H1 (cell line): ENCODE data around the gene EHD4. TPM values are rescaled to one million over a fixed set of nuclear protein-coding genes. Genes with fewer than 3 reads are reported as not detected.

ENCODE experiments used
- CTCF ChIA-PET: fragments of 300-600 bp; sonication (Branson Sonifier 250); formaldehyde crosslinking; loops from one replicate; lab custom pipeline; 2021; ENCODE audit not compliant: partially characterized antibody; lab: Charles Lee
- POLR2A ChIA-PET: fragments of 300-600 bp; sonication (Branson Sonifier 250); formaldehyde crosslinking; loops from one replicate; lab custom pipeline; 2021; ENCODE audit warnings: inconsistent platforms; ENCODE audit not compliant: partially characterized antibody; lab: Charles Lee
- DNase-seq, 2 experiments: peaks; one replicate each; pipeline versions ENCODE4 v3.0.0 to v3.0.0-alpha.2; 2010 to 2022; ENCODE audit warnings: low spot score in 2 of 2, low read depth in 1 of 2, mixed read lengths in 1 of 2
- FAIRE-seq: peaks from 2 replicates; lab custom pipeline; 2011; peaks lifted over from hg19 to GRCh38; lab: Jason Lieb, UNC
- H2AFZ ChIP-seq: 2 replicates; pipeline ENCODE4 v1.8.1; 2012; ENCODE audit warnings: low read length, inconsistent platforms
- H2AK5ac ChIP-seq: 2 replicates; pipeline ENCODE4 v1.6.1; 2013; ENCODE audit warnings: low read depth, low read length
- H2BK120ac ChIP-seq: replicated peaks from 2 replicates; pipeline ENCODE3; 2013; ENCODE audit warnings: low read depth, low read length, inconsistent platforms
- H2BK12ac ChIP-seq: 2 replicates; pipeline ENCODE4 v1.6.1; 2013; ENCODE audit warnings: low read depth, low read length
- H2BK15ac ChIP-seq: 2 replicates; pipeline ENCODE4 v1.6.1; 2013; ENCODE audit warnings: low read length
- H2BK20ac ChIP-seq: 2 replicates; pipeline ENCODE4 v1.6.1; 2013; ENCODE audit warnings: low read length
- H2BK5ac ChIP-seq: 2 replicates; pipeline ENCODE4 v1.6.1; 2013; ENCODE audit warnings: low read depth, low read length
- H3K14ac ChIP-seq: 2 replicates; pipeline ENCODE4 v1.6.1; 2013; ENCODE audit warnings: inconsistent platforms; ENCODE audit not compliant: insufficient read length
- H3K18ac ChIP-seq: 2 replicates; pipeline ENCODE4 v1.6.1; 2013; ENCODE audit warnings: low read length; ENCODE audit errors: extremely low read depth
- H3K23ac ChIP-seq: 2 replicates; pipeline ENCODE4 v1.6.1; 2013; ENCODE audit warnings: inconsistent platforms; ENCODE audit not compliant: insufficient read length
- H3K23me2 ChIP-seq: 2 replicates; pipeline ENCODE4 v1.6.1; 2013; ENCODE audit warnings: low read depth, low read length
- H3K27ac ChIP-seq: 2 replicates; pipeline ENCODE4 v1.6.1; 2011; ENCODE audit warnings: low read depth, low read length, inconsistent platforms
- H3K27me3 ChIP-seq, 4 experiments: replicated peaks in 1 of 4; 1 replicate in 1 of 4; 2 replicates in 3 of 4; pipeline versions ENCODE4 v1.6.1 to v1.8.1; 2011 to 2013; ENCODE audit warnings: low read length in 3 of 4, mild to moderate bottlenecking in 3 of 4, inconsistent platforms in 2 of 4, mixed read lengths in 2 of 4, moderate library complexity in 1 of 4; ENCODE audit not compliant: control insufficient read depth in 3 of 4, insufficient read depth in 3 of 4; ENCODE audit errors: extremely low read depth in 1 of 4
- H3K36me3 ChIP-seq, 4 experiments: 2 replicates each; pipeline versions ENCODE4 v1.6.1 to v1.8.1; 2011 to 2013; ENCODE audit warnings: mild to moderate bottlenecking in 4 of 4, low read length in 3 of 4, moderate library complexity in 2 of 4, control low read depth in 1 of 4, inconsistent platforms in 1 of 4; ENCODE audit not compliant: insufficient read depth in 4 of 4, control insufficient read depth in 2 of 4
- H3K4ac ChIP-seq: replicated peaks from 2 replicates; pipeline ENCODE3; 2013; ENCODE audit warnings: low read length, low read depth, mixed read lengths, inconsistent platforms; ENCODE audit not compliant: insufficient read length
- H3K4me1 ChIP-seq, 4 experiments: replicated peaks in 1 of 4; 1 replicate in 1 of 4; 2 replicates in 3 of 4; pipeline versions ENCODE4 v1.6.1 to v1.8.1; 2011 to 2013; ENCODE audit warnings: low read length in 3 of 4, inconsistent platforms in 2 of 4, mixed read lengths in 1 of 4; ENCODE audit not compliant: insufficient read depth in 4 of 4, control insufficient read depth in 3 of 4
- H3K4me2 ChIP-seq, 2 experiments: 2 replicates each; pipeline versions ENCODE4 v1.6.1 to v1.8.1; 2011 to 2013; ENCODE audit warnings: low read depth in 2 of 2, low read length in 2 of 2, control low read depth in 1 of 2, inconsistent platforms in 1 of 2, mild to moderate bottlenecking in 1 of 2; ENCODE audit not compliant: insufficient read depth in 1 of 2
- H3K4me3 ChIP-seq, 4 experiments: fragments of 200-600, 300-600 bp in 1 of 4; sonication (generic), shearing (Covaris generic), sonication (Bioruptor Twin) in 1 of 4; 2 replicates each; pipeline versions ENCODE4 v1.5.1 to v1.8.1; 2011 to 2016; ENCODE audit warnings: low read length in 4 of 4, low read depth in 3 of 4, control low read depth in 2 of 4, inconsistent platforms in 2 of 4, mild to moderate bottlenecking in 2 of 4, mixed read lengths in 1 of 4, moderate library complexity in 1 of 4; ENCODE audit not compliant: insufficient read depth in 2 of 4; ENCODE audit errors: extremely low read depth in 1 of 4
- H3K56ac ChIP-seq: replicated peaks from 2 replicates; pipeline ENCODE3; 2013; ENCODE audit warnings: low read depth, mild to moderate bottlenecking, mixed read lengths, low read length, inconsistent platforms; ENCODE audit not compliant: insufficient read length
- H3K79me1 ChIP-seq: 2 replicates; pipeline ENCODE4 v1.6.1; 2013; ENCODE audit warnings: low read depth, low read length, control low read depth
- H3K79me2 ChIP-seq, 2 experiments: 2 replicates each; pipeline versions ENCODE4 v1.6.1 to v1.8.1; 2012 to 2013; ENCODE audit warnings: low read length in 2 of 2, mild to moderate bottlenecking in 2 of 2, inconsistent platforms in 1 of 2; ENCODE audit not compliant: insufficient read depth in 2 of 2, control insufficient read depth in 1 of 2
- H3K9ac ChIP-seq, 4 experiments: replicated peaks in 1 of 4; 1 replicate in 1 of 4; 2 replicates in 3 of 4; pipeline versions ENCODE4 v1.6.1 to v1.8.1; 2011 to 2013; ENCODE audit warnings: low read depth in 3 of 4, low read length in 3 of 4, control low read depth in 2 of 4, mild to moderate bottlenecking in 2 of 4, moderate library complexity in 2 of 4, inconsistent platforms in 1 of 4; ENCODE audit errors: extremely low read depth in 1 of 4
- H3K9me3 ChIP-seq, 2 experiments: 2 replicates each; pipeline versions ENCODE4 v1.6.1 to v1.8.1; 2012 to 2013; ENCODE audit warnings: mild to moderate bottlenecking in 2 of 2, moderate library complexity in 2 of 2, control low read depth in 1 of 2, inconsistent platforms in 1 of 2, low read depth in 1 of 2, low read length in 1 of 2, mixed read lengths in 1 of 2; ENCODE audit not compliant: insufficient read depth in 2 of 2
- H4K20me1 ChIP-seq, 2 experiments: replicated peaks in 1 of 2; 2 replicates each; pipeline versions ENCODE3 to v1.8.1; 2011 to 2013; ENCODE audit warnings: inconsistent platforms in 2 of 2, low read length in 2 of 2, mild to moderate bottlenecking in 1 of 2; ENCODE audit not compliant: insufficient read depth in 2 of 2, control insufficient read depth in 1 of 2
- H4K5ac ChIP-seq: 2 replicates; pipeline ENCODE4 v1.6.1; 2013; ENCODE audit warnings: low read length, low read depth, mixed read lengths, inconsistent platforms; ENCODE audit not compliant: insufficient read length
- H4K8ac ChIP-seq: 2 replicates; pipeline ENCODE4 v1.8.0; 2013; ENCODE audit warnings: mild to moderate bottlenecking, moderate library complexity, low read length, inconsistent platforms; ENCODE audit not compliant: insufficient read depth; ENCODE audit errors: extremely low read depth
- H4K91ac ChIP-seq: replicated peaks from 2 replicates; pipeline ENCODE3; 2013; ENCODE audit warnings: low read length, mixed read lengths, inconsistent platforms; ENCODE audit not compliant: insufficient read length
- ASH2L ChIP-seq: fragments of 200-600, 300-600 bp; sonication (generic); IDR thresholded peaks from one replicate; pipeline ENCODE4 v1.7.1; 2017; ENCODE audit warnings: low read length
- CEBPB ChIP-seq: IDR thresholded peaks from 2 replicates; pipeline ENCODE4 v1.6.1; 2012; ENCODE audit warnings: low read depth, low read length
- CHD2 ChIP-seq: IDR thresholded peaks from 2 replicates; pipeline ENCODE4 v1.6.1; 2012; ENCODE audit warnings: low read length, improper control_type of control experiment
- CTBP2 ChIP-seq: IDR thresholded peaks from 2 replicates; pipeline ENCODE4 v1.7.0; 2011; ENCODE audit warnings: borderline replicate concordance, mild to moderate bottlenecking, moderate library complexity, mixed read lengths, low read length; ENCODE audit not compliant: insufficient read depth, insufficient read length
- EP300 ChIP-seq, 2 experiments: IDR thresholded peaks; 1 replicate in 1 of 2; 2 replicates in 1 of 2; pipeline ENCODE4 v1.6.1; 2011 to 2012; ENCODE audit warnings: low read depth in 2 of 2, low read length in 2 of 2, mild to moderate bottlenecking in 2 of 2, borderline replicate concordance in 1 of 2, inconsistent platforms in 1 of 2, moderate library complexity in 1 of 2
- KDM1A ChIP-seq: fragments of 200-600, 300-600 bp; sonication (generic); IDR thresholded peaks from 2 replicates; pipeline ENCODE4 v1.7.1; 2016; ENCODE audit warnings: mild to moderate bottlenecking, low read length, borderline replicate concordance
- KDM5A ChIP-seq: fragments of 200-600 bp; IDR thresholded peaks from 2 replicates; pipeline ENCODE4 v1.7.1; 2012; ENCODE audit warnings: mild to moderate bottlenecking, low read length, inconsistent platforms, mixed read lengths
- POLR2A ChIP-seq, 2 experiments: IDR thresholded peaks; 1 replicate in 1 of 2; 2 replicates in 1 of 2; pipeline ENCODE4 v1.6.1; 2011; ENCODE audit warnings: low read depth in 2 of 2, low read length in 2 of 2, mild to moderate bottlenecking in 2 of 2; ENCODE audit errors: control extremely low read depth in 1 of 2
- RFX5 ChIP-seq: IDR thresholded peaks from 2 replicates; pipeline ENCODE4 v1.6.1; 2011; ENCODE audit warnings: low read depth, low read length, improper control_type of control experiment, borderline replicate concordance
- RXRA ChIP-seq: IDR thresholded peaks from 2 replicates; pipeline ENCODE4 v1.6.1; 2011; ENCODE audit warnings: low read depth, mild to moderate bottlenecking, low read length, moderate library complexity; ENCODE audit not compliant: insufficient read depth
- SP1 ChIP-seq: IDR thresholded peaks from 2 replicates; pipeline ENCODE4 v1.6.1; 2011; ENCODE audit warnings: low read depth, low read length
- TBP ChIP-seq: IDR thresholded peaks from 2 replicates; pipeline ENCODE4 v1.6.1; 2011; ENCODE audit warnings: low read depth, low read length, improper control_type of control experiment
- TEAD4 ChIP-seq: IDR thresholded peaks from 2 replicates; pipeline ENCODE4 v1.6.1; 2012; ENCODE audit warnings: low read depth, low read length, inconsistent platforms, mixed read lengths
- YY1 ChIP-seq: IDR thresholded peaks from 2 replicates; pipeline ENCODE4 v1.6.1; 2011; ENCODE audit warnings: low read depth, mild to moderate bottlenecking, low read length
- WGBS, 2 experiments: shearing (Covaris generic) in 1 of 2; methylation state at CpG; one replicate each; pipeline versions ENCODE4 v1.1.6 to v1.1.7; 2013 to 2015; ENCODE audit warnings: low lambda C conversion rate in 2 of 2, mixed read lengths in 2 of 2, inconsistent platforms in 1 of 2, low coverage in 1 of 2, missing lambda C conversion rate in 1 of 2; ENCODE audit not compliant: insufficient replicate concordance in 2 of 2, insufficient coverage in 1 of 2, insufficient read length in 1 of 2; ENCODE audit errors: extremely low coverage in 1 of 2, missing lambda C conversion rate in 1 of 2; 5-methylcytosine and 5-hydroxymethylcytosine counted together
- polyA plus RNA-seq, 7 experiments: library from polyadenylated mRNA; depleted of rRNA in 3 of 7; stranded (reverse) in 5 of 7; unstranded in 2 of 7; fragments of >200 nt in 5 of 7; fragments of 200-250 nt in 2 of 7; gene quantifications; 1 replicate in 5 of 7; 2 replicates in 1 of 7; 4 replicates in 1 of 7; pipeline versions ENCODE4 v1.2.1 to v1.2.3, GENCODE V29; 2011 to 2013; ENCODE audit warnings: missing spikeins in 2 of 7, mixed read lengths in 2 of 7
- total RNA-seq: library from RNA; stranded (reverse); fragmentation: NEBNext Ultra II Directional; extraction: Animal tissue kit (Norgen Biotek cat#: 25700); gene quantifications from 2 replicates; pipeline ENCODE4 v1.2.1, GENCODE V29; 2021

Gene EHD4
- total and polyA plus RNA-seq, 2 of the 8 experiments (the other 6 are each of a cell fraction or from before 2014, with no cell fraction given): 17.5 to 24.5 TPM

GRCh38 chr15:41922353-41922752 is 50.0 kb downstream of the EHD4 start:
- Histone ChIP-seq H2AK5ac (no peak overlapping the region), H3K79me2 (no peaks in the 10 kb centered on the region), H3K9ac (no peak overlapping the region), H3K56ac (no peak overlapping the region), H3K23me2 (no peaks in the 10 kb centered on the region), H4K91ac (no peak overlapping the region), H3K9me3 (no peaks in the 10 kb centered on the region), H4K20me1 (peaks cover 3 to 10% of the 10 kb centered on the region in 2 experiments), H3K4me2 (no peak overlapping the region), H2BK120ac (no peak overlapping the region), H2BK20ac (no peak overlapping the region), H3K4me1 (peaks cover 0 to 4% (median 0%) of the 10 kb centered on the region in 4 experiments; a peak in 1 of 7 replicates), H2BK15ac (no peak overlapping the region), H3K27me3 (no peaks in the 10 kb centered on the region), H4K5ac (no peak overlapping the region), H2BK5ac (no peak overlapping the region), H3K4me3 (no peak overlapping the region), H3K18ac (no peak overlapping the region), H2BK12ac (no peak overlapping the region), H3K79me1 (peaks cover 10% of the 10 kb centered on the region; the same call in 1 of the 2 replicates), H3K14ac (no peak overlapping the region)
- 86 to 100% methylated on average over 1 to 9 of the region's 9 CpGs for WGBS, 2 experiments
- no peak for DNase-seq
- POLR2A ChIA-PET: interaction anchor here (1.6 kb wide), 1 partner anchor 13 kb away, joined by 3 read pairs; no protein-coding TSS in a partner anchor
- TF ChIP-seq CEBPB (no peak), KDM1A (no peak), YY1 (no peak), TBP (no peak), CHD2 (no peak), EP300 (IDR thresholded peaks at IDR 0.05; ENCODE audit: borderline replicate concordance in 1 of 2, low read depth in 2 of 2, low read length in 2 of 2) (no peak), POLR2A (IDR thresholded peaks at IDR 0.05; ENCODE audit: control extremely low read depth in 1 of 2, low read depth in 2 of 2, low read length in 2 of 2) (no peak), TEAD4 (no peak), RFX5 (no peak), RXRA (no peak), SP1 (no peak), ASH2L (no peak), CTBP2 (no peak), KDM5A (no peak)
- TF ChIP-seq, all 59 proteins: peak for 0
- no peak for FAIRE-seq
- CTCF ChIA-PET: interaction anchor here (1.0 to 1.1 kb wide), 2 partner anchors 11 to 17 kb away, joined by 5 to 6 read pairs; no protein-coding TSS in a partner anchor
- Histone ChIP-seq H3K27ac (no peak overlapping the region), H3K4ac (no peak overlapping the region), H3K36me3 (peaks cover 6 to 17% (median 10%) of the 10 kb centered on the region in 4 experiments; a peak in 7 of 8 replicates), H3K23ac (no peak overlapping the region), H2AFZ (no peak overlapping the region), H4K8ac (no peak overlapping the region)
